HG03575 (cell line): ENCODE measurements around the gene LONP2.
"Not testable (repeated sequence)": the region's sequence is repeated elsewhere in the genome, so short reads cannot be mapped to it uniquely, and the experiment has no call there.

Source experiments
- ATAC-seq: cut with Tn5 transposase; IDR thresholded peaks from one replicate; pipeline ENCODE4 v1.9.1; 2021; ENCODE audit not compliant: unreplicated experiment, insufficient number of reproducible peaks, low FRiP score; ENCODE audit errors: extremely low read depth

LONP2 gene

GRCh38 chr16:48378836-48379235 lies 134.7 kb downstream of the LONP2 start:
- no peak for ATAC-seq

DNA sequence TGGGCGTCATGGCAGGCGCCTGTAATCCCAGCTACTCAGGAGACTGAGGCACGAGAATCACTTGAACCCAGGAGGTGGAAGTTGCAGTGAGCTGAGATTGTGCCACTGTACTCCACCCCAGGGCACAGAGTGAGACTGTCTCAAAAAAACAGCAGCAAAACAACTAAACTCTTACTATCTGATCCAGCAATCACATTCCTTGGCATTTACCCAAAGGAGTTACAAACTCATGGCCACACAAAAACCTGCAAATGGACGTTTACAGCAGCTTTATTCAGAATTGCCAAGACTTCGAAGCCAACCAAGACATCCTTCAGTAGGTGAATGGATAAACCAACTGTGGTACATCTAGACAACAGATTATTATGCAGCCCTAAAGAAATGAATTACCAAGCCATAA lies 137.1 kb downstream of the LONP2 start:
- ATAC-seq: no peak

- no peak for ATAC-seq
Observed at GRCh38 chr16:48382131-48382530, 138.0 kb downstream of the LONP2 start.

DNA sequence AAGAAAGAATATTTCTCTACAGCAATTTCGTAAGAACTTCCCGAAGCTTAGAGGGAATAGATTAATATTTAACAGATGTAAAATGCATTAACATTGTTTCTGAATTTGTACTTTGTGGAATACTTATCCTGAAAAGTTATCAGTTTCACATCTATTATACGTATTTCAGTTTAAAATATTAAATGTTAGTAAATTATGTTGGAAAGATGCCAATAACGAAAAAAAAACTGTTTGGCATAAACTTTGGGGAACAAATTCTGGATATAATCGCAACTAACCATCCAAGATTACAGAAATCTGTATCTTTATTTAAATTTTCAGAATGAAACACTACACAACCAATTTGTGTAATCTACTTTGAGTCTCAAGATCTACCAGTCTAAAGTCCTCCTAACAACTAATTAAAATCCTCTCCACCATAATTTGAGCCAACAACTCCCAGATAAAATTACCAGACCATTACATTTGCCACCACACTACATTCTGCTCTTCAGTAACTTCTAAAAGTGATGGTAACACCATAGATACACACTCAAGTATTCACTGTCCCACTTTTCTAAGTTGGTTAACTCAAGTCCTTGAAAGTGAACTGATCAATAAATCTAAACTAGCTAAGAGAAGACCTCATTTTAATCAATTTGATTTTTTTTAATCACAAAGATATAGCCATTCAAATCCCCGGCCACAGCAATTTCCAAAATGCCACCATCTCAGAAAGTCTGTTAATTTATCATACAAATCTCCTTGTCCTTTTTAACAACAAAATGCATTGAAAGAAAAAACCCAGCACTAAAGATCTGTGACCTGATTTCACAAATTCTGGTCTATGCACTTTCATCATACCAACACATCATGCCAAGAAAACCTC lies 139.1 kb downstream of the LONP2 start:
- ATAC-seq: no peak

DNA sequence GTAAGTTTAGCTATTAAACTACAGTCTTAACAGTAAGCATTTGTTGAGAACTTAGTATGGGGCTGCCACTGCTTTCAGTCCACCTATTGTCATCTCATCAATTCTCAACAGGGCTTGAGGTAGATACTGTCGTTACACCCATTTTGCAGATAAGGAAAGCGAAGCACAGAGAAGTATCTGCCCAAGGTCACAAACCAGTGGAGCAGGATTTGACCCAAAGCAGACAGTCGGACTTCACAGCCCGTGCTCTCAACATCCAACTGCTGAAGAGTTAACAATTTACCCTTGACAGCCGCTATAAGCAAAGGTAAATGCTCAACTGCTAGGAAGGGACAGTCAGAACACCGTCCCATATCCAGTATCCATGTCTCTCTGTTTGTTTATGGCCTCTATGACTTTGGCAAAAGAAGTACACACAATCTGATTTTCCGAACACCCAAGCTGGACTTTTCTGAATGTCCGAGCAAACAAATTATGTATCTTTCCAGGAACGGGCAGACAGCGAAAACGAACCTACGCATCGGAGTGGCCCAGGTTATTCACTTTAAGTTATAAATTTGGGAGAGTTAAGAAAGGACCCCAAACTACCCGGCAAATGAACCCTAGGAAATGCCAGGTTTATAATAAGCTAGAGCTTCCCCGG lies 139.9 kb downstream of the LONP2 start:
- no peak for ATAC-seq

DNA sequence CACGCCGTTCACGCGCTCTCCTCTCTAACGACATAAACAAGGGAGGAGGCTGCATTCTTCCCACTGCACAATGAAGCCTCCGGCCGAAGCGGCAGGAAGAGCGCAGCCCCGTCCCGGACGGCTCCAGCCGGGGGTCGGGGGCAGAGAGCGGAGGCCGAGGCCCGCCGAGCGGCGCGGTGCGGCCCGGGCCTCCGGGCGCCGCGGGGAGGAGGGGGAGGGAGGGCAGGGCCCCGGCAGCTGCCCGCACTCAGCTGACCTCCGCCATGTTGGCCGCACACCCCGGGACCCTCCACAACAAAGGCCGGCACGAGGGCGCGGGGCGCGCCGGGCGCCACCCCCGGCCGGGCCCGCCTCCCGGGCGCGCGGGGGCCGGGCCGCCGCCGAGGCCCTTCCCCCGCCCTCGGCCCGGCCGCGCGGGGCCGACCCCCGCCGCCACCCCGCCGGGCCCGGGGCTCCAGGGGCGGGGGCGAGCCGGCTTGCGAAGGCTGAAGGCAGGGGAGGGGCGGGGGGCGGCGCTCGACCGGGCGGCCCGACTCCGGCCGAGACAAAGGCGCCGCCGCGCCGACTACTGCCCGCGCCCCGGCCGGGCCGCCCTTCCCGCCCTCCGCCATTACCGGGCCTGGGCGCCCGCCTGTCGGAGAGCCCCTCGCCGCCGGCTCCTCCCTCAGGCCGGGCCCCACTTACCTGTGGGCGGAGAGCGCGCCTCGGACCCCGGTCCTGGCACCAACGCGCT lies 140.6 kb downstream of the LONP2 start:
- no peak for ATAC-seq

DNA sequence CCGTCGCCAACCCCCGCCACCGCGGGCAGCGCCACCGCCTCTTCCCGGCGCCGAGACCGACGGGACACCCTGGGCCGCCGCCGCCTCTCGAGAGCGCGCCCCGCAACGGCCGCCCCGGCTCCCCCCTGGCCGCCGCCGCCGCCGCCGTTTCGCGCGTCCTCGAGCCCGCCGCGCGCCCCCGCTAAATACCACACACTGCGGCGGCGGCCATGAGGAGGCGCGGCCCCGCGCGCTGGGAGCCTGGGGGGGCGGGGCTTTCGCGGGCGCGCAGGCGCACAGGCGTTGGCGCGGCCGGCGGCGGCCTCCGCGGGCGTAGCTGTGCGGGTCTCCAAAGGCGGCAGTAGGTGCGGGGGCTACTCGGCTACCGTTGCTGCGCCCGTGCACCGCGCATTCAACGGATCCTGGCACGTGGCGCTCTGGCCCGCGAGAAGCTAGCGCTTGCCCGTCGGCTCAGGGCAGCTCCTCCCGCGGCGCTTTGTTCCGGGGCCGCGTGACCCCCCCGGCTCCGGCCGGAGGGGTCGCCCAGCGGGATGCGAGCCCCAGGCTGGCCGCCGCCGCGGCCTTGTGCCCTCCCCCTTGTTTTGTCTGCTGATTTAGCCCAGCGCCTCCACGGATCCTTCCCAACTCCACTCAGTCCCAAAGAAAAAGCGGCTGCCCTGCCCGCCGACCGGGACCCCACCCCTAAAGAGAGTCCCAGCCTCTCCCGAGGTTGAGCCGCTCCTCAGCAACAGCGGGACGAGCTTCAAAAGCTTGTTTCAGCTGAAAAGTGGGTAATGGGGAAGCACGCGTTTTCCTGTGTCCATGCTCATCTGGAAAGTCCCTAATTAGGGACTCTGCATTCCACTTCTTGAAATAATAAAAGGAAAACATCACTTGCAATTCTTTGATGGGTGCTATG lies 141.4 kb downstream of the LONP2 start, which contains the start of gene SIAH1:
Gene SIAH1 (minus strand): TSS at position 161 of the 898 bp plus-strand sequence. CDS start 22,985 bp downstream, outside the sequence.
- no peak for ATAC-seq

DNA sequence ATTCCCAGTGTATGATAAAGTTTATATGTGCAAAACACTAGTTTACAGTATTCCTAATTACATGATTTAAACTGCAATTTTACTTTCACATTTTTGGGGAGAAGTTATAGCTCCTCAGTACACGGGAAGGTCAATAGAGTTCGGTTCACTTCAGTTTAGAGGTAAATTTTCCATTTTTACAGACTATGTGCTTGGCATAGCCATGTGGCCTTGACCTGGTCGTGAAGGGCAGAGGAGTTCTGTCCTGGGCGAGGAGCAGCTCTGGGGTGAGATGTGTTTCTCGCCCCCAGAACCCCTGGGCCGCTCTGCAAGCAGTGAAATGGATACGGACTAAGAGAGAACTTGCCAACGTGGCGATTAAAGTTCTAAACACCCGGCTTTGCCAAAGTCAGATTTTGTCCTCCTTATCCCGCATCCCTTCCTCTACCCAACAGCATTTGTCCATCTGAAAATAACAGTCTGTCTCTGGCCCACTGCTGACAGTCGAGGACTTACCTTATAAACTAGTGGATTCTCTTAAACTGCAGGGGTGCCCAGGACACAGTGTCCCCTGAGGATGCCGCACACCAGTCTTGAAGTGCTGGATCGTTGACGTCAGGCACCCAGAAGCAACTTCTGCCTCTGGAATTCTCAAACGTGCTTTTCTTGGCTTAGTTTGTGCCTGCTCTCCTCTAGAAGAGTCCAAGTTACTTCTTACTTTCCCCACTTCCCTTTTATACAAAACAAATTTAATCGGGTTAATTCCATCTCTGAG lies 142.6 kb downstream of the LONP2 start:
- ATAC-seq: no peak

- no peak for ATAC-seq
Observed at GRCh38 chr16:48392407-48392806, 148.3 kb downstream of the LONP2 start.

GRCh38 chr16:48393485-48394354 lies 149.6 kb downstream of the LONP2 start:
- no peak for ATAC-seq

GRCh38 chr16:48394355-48394703 lies 150.2 kb downstream of the LONP2 start:
- no peak for ATAC-seq

DNA sequence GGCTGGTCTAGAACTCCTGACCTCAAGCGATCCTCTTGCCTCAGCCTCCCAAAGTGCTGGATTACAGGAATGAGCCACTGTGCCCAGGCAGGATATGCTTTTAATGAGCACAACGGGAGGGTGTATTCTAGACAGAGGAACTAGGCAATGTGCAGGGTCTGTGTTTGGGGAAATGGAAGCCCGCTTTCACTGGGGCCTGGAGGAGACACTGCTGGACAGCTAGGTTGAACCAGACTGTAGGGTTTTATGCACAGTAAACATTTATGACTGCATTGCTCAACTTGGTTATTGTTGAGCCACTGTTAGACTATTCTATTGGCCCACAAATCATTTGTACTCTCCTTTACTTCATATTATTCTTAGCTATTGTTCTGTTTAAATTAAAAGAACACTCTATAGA lies 151.3 kb downstream of the LONP2 start:
- ATAC-seq: no peak

DNA sequence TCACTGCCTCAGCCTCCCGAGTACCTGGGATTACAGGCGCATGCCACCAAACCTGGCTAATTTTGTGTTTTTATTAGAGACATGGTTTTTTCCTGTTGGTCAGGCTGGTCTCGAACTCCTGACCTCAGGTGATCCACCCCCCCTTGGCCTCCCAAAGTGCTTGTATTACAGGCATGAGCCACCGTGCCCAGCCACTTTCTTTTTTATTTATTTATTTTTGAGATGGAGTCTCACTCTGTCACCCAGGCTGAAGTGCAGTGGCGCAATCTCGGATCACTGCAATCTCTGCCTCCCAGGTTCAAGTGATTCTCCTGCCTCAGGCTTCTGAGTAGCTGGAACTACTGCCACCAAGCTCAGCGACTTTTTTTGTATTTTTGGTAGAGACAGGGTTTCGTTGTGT lies 158.4 kb downstream of the LONP2 start:
- not testable (repeated sequence) for ATAC-seq

DNA sequence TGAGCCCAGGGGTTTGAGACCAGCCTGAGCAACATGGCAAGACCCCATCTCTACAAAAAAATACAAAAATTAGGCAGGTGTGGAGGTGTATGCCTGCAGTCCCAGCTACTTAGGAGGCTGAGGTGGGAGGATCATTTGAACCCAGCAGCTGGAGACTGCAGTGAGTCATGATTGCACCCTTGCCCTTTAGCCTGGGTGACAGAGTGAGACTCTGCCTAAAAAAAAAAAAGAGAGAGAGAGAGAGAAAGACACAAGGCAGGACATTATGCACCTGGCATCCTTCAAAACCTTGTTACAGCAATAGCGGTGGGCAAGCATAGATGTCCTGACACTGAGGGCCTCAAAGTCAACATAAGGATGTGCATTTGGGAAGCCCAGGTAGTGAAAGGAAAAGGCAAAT lies 161.1 kb downstream of the LONP2 start:
- ATAC-seq: no peak

DNA sequence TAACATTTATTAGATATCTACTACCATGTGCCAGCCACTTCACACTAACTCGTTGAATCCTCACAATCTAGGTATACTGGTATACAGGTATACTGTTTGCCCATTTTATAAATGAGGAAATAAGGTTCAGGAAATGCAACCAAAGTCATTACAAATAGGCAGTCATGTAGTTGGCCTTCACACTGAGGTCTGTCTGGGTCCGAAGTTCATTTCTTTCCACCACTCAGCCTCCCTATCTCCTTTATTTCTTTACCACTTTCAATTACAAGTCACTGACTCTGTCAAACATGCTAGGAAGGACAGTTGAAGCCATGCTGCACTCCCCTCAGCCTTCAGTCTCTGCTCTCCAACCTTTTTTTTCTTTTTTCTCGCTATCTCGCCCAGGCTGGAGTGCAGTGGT lies 161.8 kb downstream of the LONP2 start:
- no peak for ATAC-seq
